GM23338 (cell line): ENCODE measurements around the gene RPUSD1. TPM values are rescaled to one million over a fixed set of nuclear protein-coding genes. Genes with fewer than 3 reads are reported as not detected.

Experiments used
- ATAC-seq: fragments of 200-7000 bp; cut with Tn5 transposase; 3 replicates; pipeline ENCODE4 v1.9.1; 2020
- DNase-seq: peaks from one replicate; pipeline ENCODE4 v3.0.0-alpha.2; 2015; ENCODE audit warnings: low spot score
- H2AFZ ChIP-seq: fragments of 200-600 bp; sonication (generic); 2 replicates; pipeline ENCODE4 v1.8.0; 2016; ENCODE audit warnings: antibody characterized with exemption, mild to moderate bottlenecking, moderate library complexity
- H3F3A ChIP-seq: fragments of 200-600 bp; sonication (generic); replicated peaks from 2 replicates; pipeline ENCODE4 v1.8.0; 2017; ENCODE audit warnings: antibody characterized with exemption, mixed run types, low read depth
- H3K27ac ChIP-seq: fragments of 200-600 bp; sonication (generic); 2 replicates; pipeline ENCODE4 v1.6.1; 2016; ENCODE audit warnings: low read depth
- H3K27me3 ChIP-seq: fragments of 200-600 bp; sonication (generic); 2 replicates; pipeline ENCODE4 v1.8.0; 2016; ENCODE audit warnings: mild to moderate bottlenecking, mixed run types, moderate library complexity; ENCODE audit not compliant: insufficient read depth
- H3K36me3 ChIP-seq: fragments of 200-600 bp; sonication (generic); 2 replicates; pipeline ENCODE4 v1.8.0; 2016; ENCODE audit warnings: mild to moderate bottlenecking; ENCODE audit not compliant: insufficient read depth
- H3K4me1 ChIP-seq: fragments of 200-600 bp; sonication (generic); 2 replicates; pipeline ENCODE4 v1.8.0; 2016; ENCODE audit warnings: mild to moderate bottlenecking, moderate library complexity; ENCODE audit not compliant: insufficient read depth
- H3K4me2 ChIP-seq: fragments of 200-600 bp; sonication (generic); 2 replicates; pipeline ENCODE4 v1.7.1; 2017; ENCODE audit warnings: mixed run types
- H3K4me3 ChIP-seq: fragments of 200-600 bp; sonication (generic); 2 replicates; pipeline ENCODE4 v1.6.1; 2016; ENCODE audit warnings: mixed run types
- H3K79me2 ChIP-seq: fragments of 200-600 bp; sonication (generic); replicated peaks from 2 replicates; pipeline ENCODE4 v1.8.0; 2017; ENCODE audit warnings: mild to moderate bottlenecking; ENCODE audit not compliant: insufficient read depth
- H3K9me2 ChIP-seq: fragments of 200-600 bp; sonication (generic); 2 replicates; pipeline ENCODE4 v1.8.0; 2017; ENCODE audit not compliant: insufficient read depth
- H4K20me1 ChIP-seq: fragments of 200-600 bp; sonication (generic); replicated peaks from 2 replicates; pipeline ENCODE4 v1.8.0; 2017; ENCODE audit warnings: mild to moderate bottlenecking; ENCODE audit not compliant: insufficient read depth
- H3K27ac Mint-ChIP-seq: 2 replicates; pipeline ENCODE4 v1.8.0; 2020; ENCODE audit warnings: inconsistent platforms, mild to moderate bottlenecking, moderate library complexity, mixed read lengths
- H3K27me3 Mint-ChIP-seq: 3 replicates; pipeline ENCODE4 v1.8.0; 2022; ENCODE audit warnings: low read depth, mild to moderate bottlenecking, moderate library complexity, mixed read lengths, inconsistent platforms; ENCODE audit not compliant: insufficient read depth, poor library complexity
- H3K36me3 Mint-ChIP-seq: 3 replicates; pipeline ENCODE4 v1.8.0; 2021; ENCODE audit warnings: low read depth, mild to moderate bottlenecking, inconsistent platforms, moderate library complexity, mixed read lengths
- H3K4me1 Mint-ChIP-seq: 3 replicates; pipeline ENCODE4 v1.8.0; 2020; ENCODE audit warnings: mild to moderate bottlenecking, inconsistent platforms, mixed read lengths
- H3K4me3 Mint-ChIP-seq: 3 replicates; pipeline ENCODE4 v1.8.0; 2021; ENCODE audit warnings: moderate library complexity, mild to moderate bottlenecking, inconsistent platforms, mixed read lengths
- H3K9me3 Mint-ChIP-seq: 3 replicates; pipeline ENCODE4 v1.8.0; 2020; ENCODE audit warnings: moderate library complexity, mild to moderate bottlenecking, inconsistent platforms, mixed read lengths
- CREB1 ChIP-seq: fragments of 250-450 bp; sonication (Bioruptor Pico); IDR thresholded peaks from 2 replicates; pipeline ENCODE4 v1.5.0; 2020; ENCODE audit warnings: low read depth, mild to moderate bottlenecking, moderate library complexity
- CTCF ChIP-seq, 2 experiments: fragments of 200-600 bp in 1 of 2; sonication (generic) in 1 of 2; conservative IDR thresholded peaks; 2 replicates each; pipeline versions ENCODE4 v1.5.1 to v1.6.1; 2016 to 2017; ENCODE audit warnings: antibody characterized with exemption in 2 of 2, low read depth in 2 of 2, mild to moderate bottlenecking in 2 of 2, moderate library complexity in 1 of 2
- EZH2 ChIP-seq: fragments of 200-600 bp; sonication (generic); IDR thresholded peaks from one replicate; pipeline ENCODE4 v1.8.0; 2017; ENCODE audit warnings: antibody characterized with exemption, mild to moderate bottlenecking, low read depth; ENCODE audit not compliant: unreplicated experiment
- JUNB ChIP-seq: IDR thresholded peaks from one replicate; pipeline ENCODE4 v1.6.1; 2016; ENCODE audit warnings: antibody characterized with exemption; ENCODE audit not compliant: unreplicated experiment
- POLR2AphosphoS5 ChIP-seq: IDR thresholded peaks from 2 replicates; pipeline ENCODE4 v1.6.1; 2016; ENCODE audit warnings: antibody characterized with exemption, low read depth
- STAT1 ChIP-seq: IDR thresholded peaks from one replicate; pipeline ENCODE4 v1.6.1; 2016; ENCODE audit warnings: antibody characterized with exemption; ENCODE audit not compliant: unreplicated experiment
- ZNF114 ChIP-seq: fragments of 250-450 bp; sonication (Bioruptor Pico); IDR thresholded peaks from 2 replicates; pipeline ENCODE4 v1.5.0; 2020; ENCODE audit warnings: mild to moderate bottlenecking, moderate library complexity
- ZNF331 ChIP-seq: fragments of 250-450 bp; sonication (Bioruptor Pico); IDR thresholded peaks from 2 replicates; pipeline ENCODE4 v1.5.0; 2020; ENCODE audit warnings: low read depth, mild to moderate bottlenecking, moderate library complexity
- polyA plus RNA-seq: library from polyadenylated mRNA; unstranded; fragments of >200 nt; fragmentation: Nextera tagmentation; extraction: Ambion mirVana; gene quantifications from 2 replicates; pipeline ENCODE4 v1.2.1, GENCODE V29; 2016
- total RNA-seq: library from RNA; depleted of rRNA; stranded (reverse); fragments of >200 nt; shearing (Covaris generic); gene quantifications from 2 replicates; pipeline ENCODE4 v1.2.3, GENCODE V29; 2014
- TF ChIP-seq, protein P1 (sequence below): IDR thresholded peaks from one replicate; pipeline ENCODE4 v1.6.1; 2018; ENCODE audit warnings: antibody characterized with exemption; ENCODE audit not compliant: unreplicated experiment
- TF ChIP-seq, protein P2 (sequence below): IDR thresholded peaks from 2 replicates; pipeline ENCODE4 v1.6.1; 2016; ENCODE audit warnings: antibody characterized with exemption

Gene RPUSD1
- total and polyA plus RNA-seq, 2 experiments from 2014 or later = 19.1 to 79.5 TPM

GRCh38 chr16:759110-759910 is 28.9 kb downstream of the RPUSD1 start:
- H3K4me1 ChIP-seq = no peaks in the 10 kb centered on the region
- ATAC-seq (peak; percentile 29), DNase-seq (no peak)
- Mint-ChIP-seq H3K27ac (no peak overlapping the region; the same call in 1 of the 2 replicates), H3K27me3 (peaks cover 12% of the 10 kb centered on the region), H3K4me3 (no peak overlapping the region), H3K9me3 (no peaks in the 10 kb centered on the region; the same call in 1 of the 3 replicates), H3K4me1 (no peaks in the 10 kb centered on the region; the same call in 1 of the 3 replicates), H3K36me3 (no peaks in the 10 kb centered on the region)
- no peaks in the 10 kb centered on the region for H3K27me3 ChIP-seq
- no peaks in the 10 kb centered on the region for H3F3A ChIP-seq
- no peak overlapping the region for H2AFZ ChIP-seq
- H3K4me2 ChIP-seq = no peak overlapping the region
- H3K79me2 ChIP-seq = no peaks in the 10 kb centered on the region
- no peak for TF ChIP-seq JUNB
- TF ChIP-seq POLR2AphosphoS5 = no peak
- TF ChIP-seq, protein P1, sequence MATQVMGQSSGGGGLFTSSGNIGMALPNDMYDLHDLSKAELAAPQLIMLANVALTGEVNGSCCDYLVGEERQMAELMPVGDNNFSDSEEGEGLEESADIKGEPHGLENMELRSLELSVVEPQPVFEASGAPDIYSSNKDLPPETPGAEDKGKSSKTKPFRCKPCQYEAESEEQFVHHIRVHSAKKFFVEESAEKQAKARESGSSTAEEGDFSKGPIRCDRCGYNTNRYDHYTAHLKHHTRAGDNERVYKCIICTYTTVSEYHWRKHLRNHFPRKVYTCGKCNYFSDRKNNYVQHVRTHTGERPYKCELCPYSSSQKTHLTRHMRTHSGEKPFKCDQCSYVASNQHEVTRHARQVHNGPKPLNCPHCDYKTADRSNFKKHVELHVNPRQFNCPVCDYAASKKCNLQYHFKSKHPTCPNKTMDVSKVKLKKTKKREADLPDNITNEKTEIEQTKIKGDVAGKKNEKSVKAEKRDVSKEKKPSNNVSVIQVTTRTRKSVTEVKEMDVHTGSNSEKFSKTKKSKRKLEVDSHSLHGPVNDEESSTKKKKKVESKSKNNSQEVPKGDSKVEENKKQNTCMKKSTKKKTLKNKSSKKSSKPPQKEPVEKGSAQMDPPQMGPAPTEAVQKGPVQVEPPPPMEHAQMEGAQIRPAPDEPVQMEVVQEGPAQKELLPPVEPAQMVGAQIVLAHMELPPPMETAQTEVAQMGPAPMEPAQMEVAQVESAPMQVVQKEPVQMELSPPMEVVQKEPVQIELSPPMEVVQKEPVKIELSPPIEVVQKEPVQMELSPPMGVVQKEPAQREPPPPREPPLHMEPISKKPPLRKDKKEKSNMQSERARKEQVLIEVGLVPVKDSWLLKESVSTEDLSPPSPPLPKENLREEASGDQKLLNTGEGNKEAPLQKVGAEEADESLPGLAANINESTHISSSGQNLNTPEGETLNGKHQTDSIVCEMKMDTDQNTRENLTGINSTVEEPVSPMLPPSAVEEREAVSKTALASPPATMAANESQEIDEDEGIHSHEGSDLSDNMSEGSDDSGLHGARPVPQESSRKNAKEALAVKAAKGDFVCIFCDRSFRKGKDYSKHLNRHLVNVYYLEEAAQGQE = no peak
- no peak for TF ChIP-seq STAT1
- TF ChIP-seq CREB1 (CRISPR knock-in tag) = no peak
- no peaks in the 10 kb centered on the region for H4K20me1 ChIP-seq
- no peak overlapping the region for H3K4me3 ChIP-seq
- no peaks in the 10 kb centered on the region for H3K36me3 ChIP-seq
- H3K27ac ChIP-seq = 0 out of 2 replicates have a peak overlapping the region, but pooled peaks have one; percentile 19
- no peaks in the 10 kb centered on the region for H3K9me2 ChIP-seq

GRCh38 chr16:756428-756827 is 31.8 kb downstream of the RPUSD1 start:
- H3K9me3 Mint-ChIP-seq = no peaks in the 10 kb centered on the region; the same call in 1 of the 3 replicates
- Histone ChIP-seq H4K20me1 (no peaks in the 10 kb centered on the region), H2AFZ (no peak overlapping the region), H3K36me3 (no peaks in the 10 kb centered on the region), H3K79me2 (no peaks in the 10 kb centered on the region), H3K9me2 (no peaks in the 10 kb centered on the region), H3K4me2 (no peak overlapping the region), H3F3A (no peaks in the 10 kb centered on the region), H3K27ac (no peak overlapping the region), H3K27me3 (no peaks in the 10 kb centered on the region), H3K4me1 (peaks cover 5% of the 10 kb centered on the region), H3K4me3 (no peak overlapping the region)
- no peak overlapping the region for H3K27ac Mint-ChIP-seq
- DNase-seq = no peak
- no peak overlapping the region for H3K4me3 Mint-ChIP-seq
- H3K27me3 Mint-ChIP-seq = peaks cover 15% of the 10 kb centered on the region
- H3K36me3 Mint-ChIP-seq = no peaks in the 10 kb centered on the region
- peaks cover 14% of the 10 kb centered on the region for H3K4me1 Mint-ChIP-seq
- ATAC-seq = no peak
- TF ChIP-seq STAT1 = no peak
- no peak for TF ChIP-seq ZNF114 (CRISPR knock-in tag)
- TF ChIP-seq, protein P2, sequence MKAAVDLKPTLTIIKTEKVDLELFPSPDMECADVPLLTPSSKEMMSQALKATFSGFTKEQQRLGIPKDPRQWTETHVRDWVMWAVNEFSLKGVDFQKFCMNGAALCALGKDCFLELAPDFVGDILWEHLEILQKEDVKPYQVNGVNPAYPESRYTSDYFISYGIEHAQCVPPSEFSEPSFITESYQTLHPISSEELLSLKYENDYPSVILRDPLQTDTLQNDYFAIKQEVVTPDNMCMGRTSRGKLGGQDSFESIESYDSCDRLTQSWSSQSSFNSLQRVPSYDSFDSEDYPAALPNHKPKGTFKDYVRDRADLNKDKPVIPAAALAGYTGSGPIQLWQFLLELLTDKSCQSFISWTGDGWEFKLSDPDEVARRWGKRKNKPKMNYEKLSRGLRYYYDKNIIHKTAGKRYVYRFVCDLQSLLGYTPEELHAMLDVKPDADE = no peak
- TF ChIP-seq JUNB = no peak
- no peak for TF ChIP-seq POLR2AphosphoS5
- TF ChIP-seq, protein P1 = no peak
- TF ChIP-seq ZNF331 (CRISPR knock-in tag) = no peak
- no peak for TF ChIP-seq EZH2
- TF ChIP-seq CREB1 (CRISPR knock-in tag) = no peak
- no peak for TF ChIP-seq CTCF (conservative IDR thresholded peaks at IDR 0.05; ENCODE audit: low read depth in 2 of 2)
